ENCODE measurements around the gene MED13L. TPM values are rescaled to one million over a fixed set of nuclear protein-coding genes. Genes with fewer than 3 reads are reported as not detected.

Gene MED13L
- total and polyA plus RNA-seq, 4 donors, result 7.9 to 94.0 (median 37.7) TPM

GRCh38 chr12:116096874-116097273 is 180.6 kb downstream of the MED13L start:
- H3K27me3 ChIP-seq (ENCODE audit: control insufficient read depth in 4 of 4, insufficient read depth in 4 of 4, low read length in 3 of 4), result no peaks in the 10 kb centered on the region
- no peak overlapping the region for H3K27ac ChIP-seq (ENCODE audit: low read depth in 1 of 2, low read length in 2 of 2)
- no peak for TF ChIP-seq EGR1 (IDR thresholded peaks at IDR 0.05; ENCODE audit: low read depth in 2 of 2)
- TF ChIP-seq YY1 (IDR thresholded peaks at IDR 0.05), result no peak
- no peak for TF ChIP-seq GABPA (IDR thresholded peaks at IDR 0.05 in 1 of 2, conservative IDR thresholded peaks at IDR 0.05 in 1 of 2)
- TF ChIP-seq ATF3 (IDR thresholded peaks at IDR 0.05), result no peak
- no peak for TF ChIP-seq NR2F2 (IDR thresholded peaks at IDR 0.05)
- TF ChIP-seq RXRA (IDR thresholded peaks at IDR 0.05), result no peak
- TF ChIP-seq FOXA2 (IDR thresholded peaks at IDR 0.05), result no peak
- TF ChIP-seq CTCF (IDR thresholded peaks at IDR 0.05; ENCODE audit: low read depth, low read length, missing input control), result no peak
- no peak for TF ChIP-seq ZBTB33 (IDR thresholded peaks at IDR 0.05)
- no peak for TF ChIP-seq RAD21 (IDR thresholded peaks at IDR 0.05)
- H3K9me3 ChIP-seq (ENCODE audit: control insufficient read depth in 4 of 4, low read length in 3 of 4), result no peaks in the 10 kb centered on the region
- H3K9ac ChIP-seq (ENCODE audit: low read depth in 1 of 2, low read length in 2 of 2), result no peak overlapping the region
- no peak overlapping the region for H3K4me3 ChIP-seq (ENCODE audit: low read depth in 1 of 3, low read length in 3 of 3)
- no peak for DNase-seq (ENCODE audit: low spot score)
- H3K4me1 ChIP-seq (ENCODE audit: control insufficient read depth in 4 of 4, insufficient read depth in 4 of 4, low read length in 3 of 4), result peaks cover 0 to 3% (median 0%) of the 10 kb centered on the region in 4 donors
- 96% methylated on average over 5 of the region's 5 CpGs for WGBS
- peaks cover 0 to 2% (median 0%) of the 10 kb centered on the region in 4 donors for H3K36me3 ChIP-seq (ENCODE audit: control insufficient read depth in 4 of 4, insufficient read depth in 3 of 4, low read depth in 1 of 4, low read length in 3 of 4)

GRCh38 chr12:116094475-116094874 is 183.0 kb downstream of the MED13L start:
- Histone ChIP-seq H3K9ac (ENCODE audit: low read depth in 1 of 2, low read length in 2 of 2) (no peak overlapping the region), H3K27me3 (ENCODE audit: control insufficient read depth in 4 of 4, insufficient read depth in 4 of 4, low read length in 3 of 4) (no peaks in the 10 kb centered on the region), H3K4me3 (ENCODE audit: low read depth in 1 of 3, low read length in 3 of 3) (no peak overlapping the region), H3K4me1 (ENCODE audit: control insufficient read depth in 4 of 4, insufficient read depth in 4 of 4, low read length in 3 of 4) (no peaks in the 10 kb centered on the region), H3K36me3 (ENCODE audit: control insufficient read depth in 4 of 4, insufficient read depth in 3 of 4, low read depth in 1 of 4, low read length in 3 of 4) (peaks cover 0 to 3% (median 1%) of the 10 kb centered on the region in 4 donors), H3K27ac (ENCODE audit: low read depth in 1 of 2, low read length in 2 of 2) (no peak overlapping the region), H3K9me3 (ENCODE audit: control insufficient read depth in 4 of 4, low read length in 3 of 4) (no peaks in the 10 kb centered on the region)
- DNase-seq (ENCODE audit: low spot score), result no peak
- TF ChIP-seq FOXA2 (IDR thresholded peaks at IDR 0.05) (no peak), TAF1 (conservative IDR thresholded peaks at IDR 0.05) (no peak), JUND (IDR thresholded peaks at IDR 0.05) (no peak), EGR1 (IDR thresholded peaks at IDR 0.05; ENCODE audit: low read depth in 2 of 2) (no peak), ATF3 (IDR thresholded peaks at IDR 0.05) (no peak), GABPA (IDR thresholded peaks at IDR 0.05 in 1 of 2, conservative IDR thresholded peaks at IDR 0.05 in 1 of 2) (no peak), NR2F2 (IDR thresholded peaks at IDR 0.05) (no peak), CTCF (IDR thresholded peaks at IDR 0.05; ENCODE audit: low read depth, low read length, missing input control) (no peak), FOXA1 (IDR thresholded peaks at IDR 0.05) (no peak), REST (IDR thresholded peaks at IDR 0.05) (no peak), RXRA (IDR thresholded peaks at IDR 0.05) (no peak), SP1 (IDR thresholded peaks at IDR 0.05) (no peak), MAX (IDR thresholded peaks at IDR 0.05) (no peak), HNF4A (conservative IDR thresholded peaks at IDR 0.05) (no peak), HNF4G (IDR thresholded peaks at IDR 0.05) (no peak), ZBTB33 (IDR thresholded peaks at IDR 0.05) (no peak), RAD21 (IDR thresholded peaks at IDR 0.05) (no peak), YY1 (IDR thresholded peaks at IDR 0.05) (no peak)
